Gastroesophageal sphincter (tissue), 3 donors: ENCODE data around the gene GNG10.

ENCODE experiments used
- CTCF ChIP-seq, 4 experiments: fragments of 200-600 bp in 2 of 4; fragments of 450-650 bp in 2 of 4; sonication (generic) in 1 of 4; IDR thresholded peaks; one replicate each; pipeline ENCODE4 v1.5.1; 2017 to 2019; ENCODE audit warnings: antibody characterized with exemption in 4 of 4, mild to moderate bottlenecking in 2 of 4, moderate library complexity in 2 of 4
- POLR2A ChIP-seq, 2 donors: fragments of 450-650 bp; IDR thresholded peaks; one replicate each; pipeline ENCODE4 v1.6.1; 2017; ENCODE audit warnings: antibody characterized with exemption in 2 of 2, mild to moderate bottlenecking in 2 of 2, moderate library complexity in 1 of 2
- POLR2AphosphoS5 ChIP-seq: sonication (generic); formaldehyde crosslinking; IDR thresholded peaks from one replicate; pipeline ENCODE4 v1.6.1; 2017; ENCODE audit warnings: antibody characterized with exemption

DNA sequence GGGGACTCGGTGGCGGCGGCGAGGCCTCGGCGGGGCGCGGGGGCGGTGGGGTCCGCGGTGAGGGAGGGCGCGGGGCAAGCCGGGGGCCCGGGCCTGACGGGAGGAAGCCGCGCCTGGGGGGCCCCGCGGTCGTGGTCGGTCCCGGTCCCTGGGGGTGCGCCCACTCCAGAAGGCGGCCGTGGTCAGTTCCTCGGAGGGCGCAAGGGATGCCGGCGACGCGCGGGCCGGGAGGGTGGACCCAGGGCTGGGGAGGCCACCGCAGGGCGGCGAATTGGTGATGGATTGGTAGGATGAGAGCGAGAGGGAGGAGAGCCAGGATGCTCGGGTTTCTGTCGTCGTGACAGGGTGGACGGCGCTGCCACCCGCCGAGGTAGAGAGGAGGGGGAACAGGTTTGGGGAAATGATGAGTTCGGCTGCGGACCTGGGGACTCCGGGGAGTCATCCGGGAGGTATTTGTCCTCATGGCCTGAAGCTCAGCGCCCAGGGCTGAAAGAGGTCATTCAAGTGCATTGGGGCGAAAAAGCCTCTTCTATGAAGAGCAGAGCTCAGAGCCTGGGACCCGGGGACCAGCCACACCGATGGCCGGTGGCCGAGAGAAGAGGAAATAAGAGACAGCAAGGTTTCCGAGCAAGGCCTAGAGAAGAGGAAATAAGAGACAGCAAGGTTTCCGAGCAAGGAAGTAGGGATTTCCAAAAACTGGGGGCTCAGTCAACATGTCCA lies 557 bp downstream of the GNG10 start:
- TF ChIP-seq CTCF (IDR thresholded peaks at IDR 0.05) = no peak
- no peak for TF ChIP-seq POLR2A (IDR thresholded peaks at IDR 0.05)
- peak; percentile 16 for TF ChIP-seq POLR2AphosphoS5
